HG03064 (cell line): Measurements from ENCODE around the gene PHLDA2.

ENCODE experiments used
- ATAC-seq: cut with Tn5 transposase; IDR thresholded peaks from one replicate; pipeline ENCODE4 v1.9.1; 2021; ENCODE audit warnings: low read depth; ENCODE audit not compliant: unreplicated experiment

Gene PHLDA2

DNA sequence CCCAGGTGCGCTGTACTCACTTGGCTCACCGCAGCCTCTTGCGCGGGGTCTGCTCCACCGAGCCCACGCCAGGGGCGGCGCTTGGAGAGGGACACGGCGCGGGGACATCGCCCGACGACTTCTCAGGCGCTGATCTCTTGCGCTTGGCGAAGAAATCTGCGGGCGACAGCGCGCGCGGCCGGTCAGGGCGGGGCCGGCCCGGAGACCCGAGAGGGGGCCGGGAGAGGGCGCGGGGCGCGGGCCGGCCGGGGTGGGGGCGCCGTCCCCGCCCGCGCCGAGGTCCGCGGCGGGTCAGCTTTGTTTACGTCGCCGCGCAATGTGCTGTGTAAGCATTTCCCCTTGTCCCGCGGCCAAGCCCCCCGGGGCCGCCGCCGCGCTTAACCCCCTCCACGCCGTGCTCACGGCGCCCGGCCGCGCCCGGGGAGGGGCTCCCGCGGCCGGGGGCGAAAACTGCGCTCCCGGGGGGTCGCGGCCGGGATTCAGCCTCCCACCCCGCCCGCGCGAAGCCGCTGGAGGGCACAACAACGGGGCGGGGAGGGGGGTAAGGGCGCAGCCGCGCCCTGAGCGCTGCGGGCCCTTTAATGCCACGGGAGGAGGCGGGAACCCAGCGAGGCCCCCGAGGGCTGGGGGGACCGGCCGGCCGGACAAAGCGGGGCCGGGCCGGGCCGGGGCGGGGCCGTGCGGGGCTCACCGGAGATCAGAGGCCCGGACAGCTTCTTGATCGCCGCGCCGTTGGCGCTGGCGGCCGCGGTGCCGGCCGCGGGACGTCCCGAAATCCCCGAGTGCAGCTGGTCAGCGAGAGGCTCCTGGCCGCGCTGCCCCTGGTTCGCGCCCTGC lies 45.0 kb downstream of the PHLDA2 start:
- ATAC-seq: no peak

DNA sequence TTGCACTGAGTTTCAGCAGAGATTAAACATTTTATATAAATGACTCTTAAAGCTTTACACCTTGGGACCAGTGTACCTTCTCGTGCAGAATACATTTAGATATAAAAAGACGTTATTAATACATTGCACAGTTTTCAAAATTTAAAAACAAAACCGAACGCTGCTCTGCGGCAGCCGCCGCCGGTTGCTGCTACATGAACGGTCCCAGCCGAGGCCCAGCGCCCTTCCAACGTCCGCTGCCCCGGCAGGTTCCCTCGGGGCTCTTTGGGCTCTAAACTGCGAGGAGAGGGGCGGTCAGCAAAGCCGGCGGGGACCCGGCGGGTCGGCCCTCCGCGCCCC lies 45.6 kb downstream of the PHLDA2 start:
- ATAC-seq: no peak

DNA sequence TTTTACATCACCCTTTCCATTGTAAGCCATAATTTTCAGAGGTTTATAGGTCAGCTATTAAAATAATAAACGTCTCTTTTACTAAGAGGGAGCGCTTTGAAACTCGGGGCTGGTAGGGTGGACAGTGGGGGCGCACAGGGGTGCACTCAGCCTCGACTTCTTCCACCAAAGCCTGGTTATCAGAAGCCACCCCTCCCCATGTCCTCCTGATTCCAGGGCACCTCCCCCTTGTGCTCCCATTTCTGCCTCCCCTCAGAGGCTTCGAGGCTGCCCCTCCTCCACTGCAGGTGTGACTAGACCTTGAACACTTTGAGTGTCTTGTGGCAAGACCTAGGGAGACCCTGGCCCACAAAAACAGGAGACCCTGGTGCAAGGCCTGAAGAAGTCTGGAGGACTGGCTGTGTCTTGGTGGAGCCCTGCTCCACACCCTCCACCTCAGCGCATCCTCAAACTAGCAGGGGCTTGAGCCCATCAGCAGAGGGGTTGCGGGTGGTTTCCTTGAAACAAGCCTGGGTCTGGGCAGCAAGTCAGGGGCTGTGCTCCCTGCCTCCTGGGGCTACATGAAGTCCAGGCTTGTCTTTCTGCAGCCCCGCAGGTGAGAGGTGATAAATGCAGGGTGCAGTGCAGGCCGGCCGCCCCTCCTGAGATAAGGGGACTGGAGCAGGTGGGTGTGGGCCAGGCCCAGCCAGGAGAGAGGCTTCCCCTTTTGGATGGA lies 46.7 kb downstream of the PHLDA2 start:
- no peak for ATAC-seq

DNA sequence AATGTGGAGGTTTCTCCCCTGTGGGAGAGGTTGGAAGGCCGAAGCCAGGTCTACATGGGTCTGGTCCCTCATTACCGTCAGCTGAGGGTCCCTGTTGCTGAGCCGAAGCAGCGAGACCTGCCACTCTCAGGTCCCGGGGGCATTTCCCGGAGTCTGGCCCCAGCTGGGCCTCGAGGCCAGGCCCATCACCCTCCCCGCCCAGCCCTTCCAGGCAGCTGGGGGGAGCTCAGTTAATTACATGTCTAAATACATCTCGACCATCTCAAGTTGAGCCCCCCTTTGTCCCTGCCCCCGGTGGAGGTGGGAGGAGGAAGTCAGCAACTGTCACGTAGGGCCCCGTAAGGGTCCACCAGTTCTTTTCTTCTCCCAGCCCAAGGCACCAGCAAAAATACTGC lies 47.2 kb downstream of the PHLDA2 start:
- ATAC-seq: no peak

DNA sequence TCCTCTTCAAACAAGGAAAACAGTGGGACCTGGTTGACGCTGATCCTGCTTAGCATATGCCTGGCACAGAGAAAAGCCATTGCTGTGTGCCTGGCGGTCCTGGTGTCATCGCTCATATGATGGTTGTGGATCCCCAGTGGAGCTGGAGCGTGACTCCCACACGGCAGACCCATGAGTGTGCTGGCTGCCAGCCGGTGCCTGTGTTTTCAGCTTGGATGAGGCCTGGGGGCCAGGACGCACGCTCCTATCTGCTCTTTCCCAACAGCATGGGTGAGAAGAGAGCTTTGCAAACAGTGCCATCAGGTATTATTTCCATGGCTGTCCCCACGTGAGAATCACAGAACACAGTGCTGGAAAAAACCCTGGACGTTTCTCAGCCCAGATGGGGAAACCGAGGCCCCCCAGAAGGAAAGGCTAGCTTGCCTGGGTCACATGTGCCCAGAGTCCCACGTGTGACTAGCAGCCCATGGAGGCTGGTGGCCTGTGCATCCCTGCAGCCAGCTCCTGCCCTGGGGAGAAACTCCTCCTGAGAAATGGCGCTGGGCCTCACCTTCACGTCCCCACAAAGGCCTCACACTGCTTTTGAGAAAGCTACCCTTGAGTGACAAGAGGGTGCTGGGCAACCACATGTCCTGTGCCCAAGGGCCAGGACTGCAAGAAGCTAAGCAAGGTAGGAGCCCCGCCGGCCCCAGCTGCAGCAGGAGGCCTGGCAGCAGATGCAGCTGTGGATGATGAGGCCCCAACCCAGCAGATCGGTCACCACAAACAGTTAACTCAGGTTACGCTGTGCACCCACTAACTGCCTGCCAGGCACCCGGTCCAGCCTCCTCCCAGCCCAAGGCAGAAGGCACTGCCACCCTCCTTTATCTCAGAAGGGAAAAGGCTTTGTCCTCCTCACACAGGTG lies 47.9 kb downstream of the PHLDA2 start:
- ATAC-seq: no peak

DNA sequence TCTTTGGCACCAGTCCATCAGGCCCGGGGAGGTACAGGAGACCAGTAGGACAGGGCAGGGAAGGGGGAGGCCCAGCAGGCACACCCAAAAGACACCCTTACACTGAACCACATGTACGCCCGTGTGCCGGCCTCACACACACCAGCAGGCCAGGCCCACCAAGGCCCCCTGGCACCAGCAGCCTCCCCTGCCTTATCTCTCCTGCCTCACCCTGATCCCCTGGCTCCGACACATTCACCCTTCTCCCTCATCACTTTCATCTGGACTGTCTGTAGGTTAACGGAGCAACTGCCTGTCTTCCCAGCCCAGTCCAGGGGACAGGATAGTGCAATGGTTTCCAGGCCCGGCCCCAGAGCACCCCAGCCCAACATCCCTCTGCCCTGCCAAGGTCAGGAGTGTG lies 48.6 kb downstream of the PHLDA2 start:
- no peak for ATAC-seq

DNA sequence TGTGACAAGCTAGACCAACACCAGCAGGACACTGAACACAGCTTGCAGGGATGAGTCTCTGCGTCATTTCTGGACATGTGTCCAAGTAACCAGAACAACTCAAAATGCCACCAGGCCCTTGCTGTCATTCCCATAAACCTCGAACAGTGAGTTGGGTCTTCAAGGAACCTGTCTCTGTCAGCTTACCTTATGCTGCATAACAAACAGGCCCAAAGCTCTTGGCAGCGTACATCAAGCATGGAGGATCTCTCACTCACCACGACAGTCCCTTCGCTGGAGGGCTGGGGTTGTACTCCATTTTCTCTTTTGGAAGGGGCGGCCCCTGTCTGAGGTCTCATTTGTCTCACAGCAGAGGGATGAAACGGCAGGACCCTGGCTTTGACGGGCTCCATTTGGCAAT lies 50.4 kb downstream of the PHLDA2 start:
- ATAC-seq: no peak
